Stimulated activated CD8-positive, alpha-beta memory T cell treated with anti-CD3 and anti-CD28 coated beads, Interleukin-15, amount 100 ng/mL, for 48 hours (primary cell): ENCODE results near the gene DAB2IP.

ENCODE experiments used
- DNase-seq, 2 donors: peaks; one replicate each; pipeline ENCODE4 v3.0.0-alpha.2; 2020; ENCODE audit warnings: low read depth in 2 of 2

DAB2IP gene

GRCh38 chr9:121625590-121625989 lies 25.8 kb upstream of the DAB2IP start:
- no peak for DNase-seq

GRCh38 chr9:121626012-121626411 lies 25.4 kb upstream of the DAB2IP start:
- DNase-seq: no peak

GRCh38 chr9:121627427-121627826 lies 24.0 kb upstream of the DAB2IP start:
- DNase-seq: no peak

DNA sequence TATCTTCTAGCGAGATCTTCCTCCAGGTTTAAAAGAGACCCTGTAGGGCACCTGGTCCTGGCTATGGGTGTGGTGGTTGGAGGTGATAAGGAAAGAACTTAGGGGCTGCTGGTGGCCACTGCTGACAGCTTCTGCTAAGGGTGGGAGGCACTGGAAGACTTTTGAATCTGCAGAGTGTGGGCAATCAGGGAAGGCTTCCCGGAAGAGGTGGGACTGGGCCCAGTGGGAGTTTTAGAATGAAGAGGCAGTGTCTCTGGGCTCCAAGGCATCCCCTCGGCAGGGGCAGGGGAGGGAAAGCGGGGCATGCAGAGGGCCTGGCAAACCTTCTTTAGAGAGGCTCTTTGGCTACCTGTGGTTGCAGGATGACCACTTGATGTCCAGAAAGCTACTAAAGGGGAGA lies 23.0 kb upstream of the DAB2IP start:
- no peak for DNase-seq

DNA sequence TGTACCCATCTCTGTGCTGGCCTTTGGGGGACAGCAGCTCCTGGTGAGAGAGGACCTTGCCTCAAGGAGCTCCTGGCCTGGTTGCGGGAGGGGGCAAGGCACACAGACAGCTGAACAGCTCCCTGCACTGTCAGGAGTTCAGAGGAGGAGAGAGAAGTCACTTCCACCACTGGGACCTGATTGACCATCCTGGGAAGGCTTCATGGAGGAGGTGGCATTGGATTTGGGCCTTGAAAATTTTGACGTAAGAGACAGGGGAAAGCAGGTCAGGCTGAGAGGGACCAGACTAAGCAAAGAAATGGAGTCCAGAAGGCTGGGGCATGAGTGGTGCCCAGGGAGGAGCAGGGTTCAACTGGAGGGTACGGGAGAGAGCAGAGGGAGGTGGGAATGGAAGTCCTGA lies 20.3 kb upstream of the DAB2IP start:
- no peak for DNase-seq

- no peak for DNase-seq
Observed at GRCh38 chr9:121631978-121632418, 19.4 kb upstream of the DAB2IP start.

DNA sequence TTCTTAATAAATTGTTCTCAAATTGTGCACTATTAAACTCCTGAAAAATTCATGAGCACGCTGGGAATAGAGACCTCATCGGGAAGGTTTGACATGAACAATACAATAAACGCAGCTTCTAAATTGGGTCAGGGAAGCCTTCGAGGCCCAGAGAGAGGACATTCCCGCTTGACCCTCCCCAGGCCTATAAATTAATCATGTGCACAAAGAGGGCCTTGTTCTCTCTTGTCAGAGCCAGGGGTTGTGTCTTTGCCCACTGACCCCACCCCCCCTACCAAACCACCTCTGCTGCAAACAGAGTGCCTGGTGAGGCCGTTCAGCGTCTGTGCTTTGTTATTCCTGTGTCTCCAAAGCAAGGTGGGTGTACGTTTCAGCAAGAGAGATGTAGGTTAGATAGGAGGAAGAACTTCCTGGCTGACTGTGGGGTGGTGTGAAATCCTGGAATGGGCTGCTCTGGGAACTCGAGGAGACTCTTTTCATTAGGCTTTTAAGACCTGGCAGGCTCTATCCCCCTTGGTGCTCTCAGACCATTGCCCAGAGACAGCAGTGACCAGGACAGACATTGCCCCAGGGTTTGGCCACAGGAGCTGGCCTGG lies 18.2 kb upstream of the DAB2IP start:
- DNase-seq: no peak

GRCh38 chr9:121633736-121634135 lies 17.7 kb upstream of the DAB2IP start:
- DNase-seq: no peak

- peak in 1 of 2 donors; percentile 24 for DNase-seq
Observed at GRCh38 chr9:121634329-121635261, 16.8 kb upstream of the DAB2IP start.

DNA sequence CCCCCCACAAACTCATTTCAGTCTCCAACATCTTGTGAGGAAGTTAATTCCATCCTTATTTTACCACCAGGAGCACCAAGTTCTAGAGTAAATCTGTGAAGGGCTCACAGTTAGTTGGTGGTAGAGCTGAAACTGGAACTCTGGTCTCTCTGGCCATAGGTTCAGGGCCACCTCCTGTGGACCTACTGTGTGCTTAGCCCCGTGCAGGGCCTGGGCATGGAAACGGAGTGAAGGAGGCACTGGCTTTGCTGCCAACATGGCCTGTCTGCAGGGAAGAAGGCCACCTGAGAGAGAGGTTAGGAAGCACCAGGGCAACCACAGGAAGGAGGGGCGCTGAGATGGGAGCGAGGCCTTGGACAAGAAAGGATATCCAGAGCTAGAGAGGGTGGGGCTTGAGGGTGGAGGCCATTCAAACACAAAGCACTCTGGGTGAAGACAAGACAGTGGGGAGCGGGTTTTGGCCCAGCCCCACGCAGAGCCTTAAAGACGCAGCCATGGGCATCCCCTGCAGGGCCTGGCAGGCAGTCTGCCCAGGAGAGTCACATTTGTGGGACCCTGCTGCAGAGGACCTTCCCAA lies 16.0 kb upstream of the DAB2IP start:
- DNase-seq: no peak

DNA sequence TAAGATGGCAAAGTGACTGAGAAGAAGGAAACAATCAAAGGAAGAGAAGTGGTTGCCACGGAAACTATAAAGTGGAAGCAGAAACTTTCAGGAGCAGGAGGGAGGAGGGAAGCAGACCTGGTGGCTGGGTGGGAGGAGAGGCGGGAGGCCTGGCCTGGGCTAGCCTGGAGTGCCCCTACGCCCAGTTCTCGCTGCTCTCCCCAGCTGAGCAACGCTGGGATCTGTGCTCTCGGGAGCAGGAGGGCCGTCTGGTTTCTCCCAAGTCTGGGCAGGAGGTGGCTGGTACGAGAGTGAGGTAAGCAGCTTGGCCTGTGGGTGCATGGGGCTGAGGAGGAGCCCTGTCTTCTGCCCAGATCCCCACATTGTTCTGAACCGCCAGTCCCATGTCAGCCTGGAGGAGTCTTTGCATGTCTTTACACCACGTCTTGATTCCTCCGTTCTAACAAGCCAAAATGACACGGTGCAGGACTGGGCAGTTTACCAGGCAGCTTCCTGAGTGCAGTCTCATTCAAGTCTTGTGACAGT lies 15.0 kb upstream of the DAB2IP start:
- DNase-seq: no peak

- no peak for DNase-seq
Observed at GRCh38 chr9:121636978-121637712, 14.3 kb upstream of the DAB2IP start.

GRCh38 chr9:121637713-121638220 lies 13.7 kb upstream of the DAB2IP start:
- DNase-seq: no peak

DNA sequence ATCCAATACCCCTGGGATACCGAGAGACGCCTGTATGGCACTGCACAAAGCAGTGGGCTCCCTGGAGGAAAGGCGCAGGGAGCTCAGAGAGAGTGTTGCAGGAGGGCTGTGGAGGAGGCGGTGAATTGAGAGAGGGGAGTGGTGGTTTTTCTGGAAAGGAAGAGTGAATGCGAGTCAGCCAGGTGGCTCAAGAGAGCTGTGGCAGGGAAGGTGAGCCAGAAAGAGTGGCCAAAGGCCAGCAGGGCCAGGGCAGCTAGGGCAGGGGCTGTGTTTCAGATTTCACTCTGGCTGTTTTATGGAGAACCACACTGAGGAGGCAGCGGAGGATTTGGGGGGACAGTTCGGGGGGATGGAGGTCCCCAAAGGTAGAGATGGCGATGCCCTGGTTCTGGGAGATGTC lies 13.0 kb upstream of the DAB2IP start:
- DNase-seq: no peak

- DNase-seq: no peak
Observed at GRCh38 chr9:121638901-121639592, 12.4 kb upstream of the DAB2IP start.

- no peak for DNase-seq
Observed at GRCh38 chr9:121639619-121640018, 11.8 kb upstream of the DAB2IP start.

GRCh38 chr9:121640076-121640475 lies 11.4 kb upstream of the DAB2IP start:
- DNase-seq: peak; percentile 16 to 21

DNA sequence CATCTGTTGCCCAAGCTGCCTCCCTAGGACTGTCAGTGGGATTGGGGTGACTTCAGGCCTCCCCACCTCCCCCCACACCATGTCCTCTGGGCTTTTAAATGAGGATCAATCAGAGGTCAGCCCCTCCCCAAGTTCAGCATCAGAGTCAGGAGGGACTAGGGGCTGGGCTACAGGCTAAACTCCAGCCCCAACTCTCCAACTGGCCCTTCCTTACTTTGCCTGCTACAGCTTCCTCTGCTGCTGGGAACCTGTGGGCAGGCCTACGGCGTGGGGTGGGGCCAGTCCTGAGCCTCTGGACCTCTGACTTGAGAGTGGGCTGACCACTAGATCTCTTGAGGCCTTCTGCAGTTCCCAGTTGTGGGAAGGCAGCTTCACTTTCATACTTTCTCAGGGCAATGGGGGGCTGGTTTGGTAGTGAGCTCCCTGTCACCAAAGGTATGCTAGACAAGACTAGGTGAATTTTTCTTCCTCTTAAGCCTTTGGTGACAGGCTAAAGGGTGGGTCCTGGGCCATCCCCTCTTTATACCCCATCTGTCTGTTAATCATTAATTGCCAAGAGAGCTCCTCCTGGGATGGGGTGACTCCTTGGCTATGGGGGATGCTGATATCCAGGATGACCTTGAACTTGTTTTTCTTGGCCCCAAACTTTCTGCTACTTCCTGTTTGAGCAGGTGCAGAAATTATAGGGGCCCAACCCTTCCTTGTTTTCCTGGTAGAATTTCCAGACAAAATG lies 10.8 kb upstream of the DAB2IP start:
- no peak for DNase-seq

- DNase-seq: no peak
Observed at GRCh38 chr9:121641224-121641611, 10.2 kb upstream of the DAB2IP start.

DNA sequence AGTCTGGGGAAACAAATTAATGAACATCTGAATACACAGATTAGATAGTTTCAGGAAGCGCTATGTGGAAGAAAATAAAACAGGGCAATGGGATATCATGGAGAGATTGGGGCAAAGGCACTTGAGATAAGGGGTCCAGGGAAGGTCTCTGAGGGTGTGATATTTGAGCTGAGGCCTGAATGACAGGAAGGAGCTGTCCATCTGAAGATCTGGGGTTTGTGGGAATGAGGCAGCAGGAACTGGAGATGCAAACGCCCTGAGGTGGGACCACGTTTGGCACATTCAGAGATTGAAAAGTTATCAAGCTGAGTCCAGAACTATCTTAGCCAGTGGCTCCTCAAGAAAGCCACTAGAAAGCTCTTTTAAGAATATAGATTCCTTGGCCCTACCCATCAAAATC lies 8.7 kb upstream of the DAB2IP start:
- DNase-seq: no peak
